HepG2 (cell line): ENCODE results near the gene SERPINI1. TPM values are rescaled to one million over a fixed set of nuclear protein-coding genes. Genes with fewer than 3 reads are reported as not detected.

Experiments used
- ATAC-seq: fragments of 200-7000 bp; cut with Tn5 transposase; 3 replicates; pipeline ENCODE4 v1.9.1; 2020; ENCODE audit warnings: mild to moderate bottlenecking, moderate library complexity
- BruUV-seq: library from RNA; stranded (reverse); fragments of 400-500 nt; replicated peaks from 2 replicates; lab custom pipeline; 2021; lab: Mats Ljungman, UMichigan
- CTCF ChIA-PET: fragments of 300-600 bp; formaldehyde crosslinking; extraction: SDS; loops from one replicate; lab custom pipeline; 2021; ENCODE audit warnings: low total read pairs, inconsistent platforms, low intra/inter-chr PET ratio; lab: Yijun Ruan, JAX
- POLR2A ChIA-PET: fragments of 350-600 bp; sonication (Branson Sonifier 250); formaldehyde crosslinking; loops from one replicate; lab custom pipeline; 2020; ENCODE audit warnings: antibody characterized with exemption, inconsistent platforms; lab: Yijun Ruan, JAX
- DNase-seq: peaks from one replicate; pipeline ENCODE4 v3.0.0-alpha.2; 2015; ENCODE audit warnings: low spot score
- FAIRE-seq: peaks from 3 replicates; lab custom pipeline; 2011; peaks lifted over from hg19 to GRCh38; lab: Jason Lieb, UNC
- H2AFZ ChIP-seq: one replicate; pipeline ENCODE4 v1.6.1; 2011; ENCODE audit warnings: low read length, inconsistent platforms
- H3K27ac ChIP-seq: fragments of 300-600 bp; 3 replicates; pipeline ENCODE4 v1.8.0; 2011; ENCODE audit warnings: mixed run types, mild to moderate bottlenecking, mixed read lengths, low read length, inconsistent platforms; ENCODE audit not compliant: insufficient read depth; ENCODE audit errors: extremely low read length
- H3K27me3 ChIP-seq, 2 experiments: fragments of 200-600 bp in 1 of 2; 2 replicates in 1 of 2; 3 replicates in 1 of 2; pipeline versions ENCODE4 v1.6.0 to v1.8.0; 2011; ENCODE audit warnings: low read length in 2 of 2, mild to moderate bottlenecking in 2 of 2, moderate library complexity in 2 of 2, inconsistent platforms in 1 of 2; ENCODE audit not compliant: insufficient read depth in 2 of 2, control insufficient read depth in 1 of 2
- H3K36me3 ChIP-seq, 2 experiments: fragments of 200-600 bp in 1 of 2; replicated peaks in 1 of 2; 2 replicates in 1 of 2; 3 replicates in 1 of 2; pipeline versions ENCODE4 v1.5.1 to v1.8.0; 2011; ENCODE audit warnings: low read length in 2 of 2, inconsistent platforms in 1 of 2; ENCODE audit not compliant: insufficient read depth in 2 of 2, control insufficient read depth in 1 of 2
- H3K4me1 ChIP-seq: 2 replicates; pipeline ENCODE4 v1.5.1; 2012; ENCODE audit warnings: low read length, inconsistent platforms; ENCODE audit not compliant: insufficient read depth
- H3K4me2 ChIP-seq: 2 replicates; pipeline ENCODE4 v1.6.0; 2011; ENCODE audit warnings: low read depth, low read length, inconsistent platforms
- H3K4me3 ChIP-seq, 3 experiments: fragments of 200-600 bp in 1 of 3; sonication (generic), shearing (Covaris generic) in 1 of 3; replicated peaks in 1 of 3; 2 replicates each; pipeline ENCODE4 v1.5.1; 2011 to 2016; ENCODE audit warnings: low read length in 3 of 3, inconsistent platforms in 2 of 3, low read depth in 2 of 3, mild to moderate bottlenecking in 2 of 3, control low read depth in 1 of 3, mixed read lengths in 1 of 3; ENCODE audit not compliant: insufficient read depth in 1 of 3
- H3K79me2 ChIP-seq: one replicate; pipeline ENCODE4 v1.6.1; 2011; ENCODE audit warnings: low read length, inconsistent platforms; ENCODE audit not compliant: insufficient read depth
- H3K9ac ChIP-seq: 2 replicates; pipeline ENCODE4 v1.6.0; 2011; ENCODE audit warnings: mild to moderate bottlenecking, low read depth, low read length, inconsistent platforms; ENCODE audit not compliant: insufficient read depth
- H3K9me3 ChIP-seq: 2 replicates; pipeline ENCODE4 v1.5.1; 2012; ENCODE audit warnings: mild to moderate bottlenecking, low read length
- H4K20me1 ChIP-seq: 2 replicates; pipeline ENCODE4 v1.6.0; 2011; ENCODE audit warnings: inconsistent platforms, mild to moderate bottlenecking, low read length, moderate library complexity; ENCODE audit not compliant: insufficient read depth
- CHD4 ChIP-seq: fragments of 200-600 bp; sonication (generic); IDR thresholded peaks from 2 replicates; pipeline ENCODE4 v1.7.0; 2017; ENCODE audit warnings: mild to moderate bottlenecking, low read length, borderline replicate concordance
- ETV6 ChIP-seq: sonication (generic); formaldehyde crosslinking; conservative IDR thresholded peaks from 2 replicates; pipeline ENCODE4 v1.4.0; 2020; ENCODE audit warnings: missing genetic modification reagents
- FOXC1 ChIP-seq: sonication (generic); formaldehyde crosslinking; IDR thresholded peaks from 2 replicates; pipeline ENCODE4 v1.8.0; 2022; ENCODE audit warnings: mild to moderate bottlenecking, missing genetic modification reagents, borderline replicate concordance
- MEF2D ChIP-seq: sonication (generic); formaldehyde crosslinking; IDR thresholded peaks from 2 replicates; pipeline ENCODE4 v1.5.1; 2020; ENCODE audit warnings: mild to moderate bottlenecking, missing genetic modification reagents
- MLLT10 ChIP-seq: sonication (generic); formaldehyde crosslinking; IDR thresholded peaks from 2 replicates; pipeline ENCODE4 v1.4.0; 2020; ENCODE audit warnings: missing genetic modification reagents
- NFE2L2 ChIP-seq: fragments of 150-350 bp; IDR thresholded peaks from 2 replicates; pipeline ENCODE4 v1.6.1; 2014; ENCODE audit warnings: low read length
- PAWR ChIP-seq: sonication (generic); formaldehyde crosslinking; IDR thresholded peaks from 2 replicates; pipeline ENCODE4 v1.4.0; 2020; ENCODE audit warnings: missing genetic modification reagents, mild to moderate bottlenecking, borderline replicate concordance
- POLR2AphosphoS5 ChIP-seq: IDR thresholded peaks from 2 replicates; pipeline ENCODE4 v1.6.1; 2012; ENCODE audit warnings: low read depth, low read length
- SP140L ChIP-seq: sonication (generic); formaldehyde crosslinking; IDR thresholded peaks from 2 replicates; pipeline ENCODE4 v1.4.0; 2020; ENCODE audit warnings: missing genetic modification reagents, borderline replicate concordance
- ZHX1 ChIP-seq: sonication (generic); formaldehyde crosslinking; IDR thresholded peaks from 2 replicates; pipeline ENCODE4 v1.8.1; 2022; ENCODE audit warnings: low read depth, mild to moderate bottlenecking, missing genetic modification reagents
- ZNF607 ChIP-seq: sonication (generic); formaldehyde crosslinking; IDR thresholded peaks from 2 replicates; pipeline ENCODE4 v1.5.1; 2020; ENCODE audit warnings: missing genetic modification reagents, mild to moderate bottlenecking, borderline replicate concordance
- ZSCAN12 ChIP-seq: sonication (generic); formaldehyde crosslinking; IDR thresholded peaks from 2 replicates; pipeline ENCODE4 v1.9.0; 2021; ENCODE audit warnings: mild to moderate bottlenecking, missing genetic modification reagents
- whole genome bisulfite sequencing: methylation state at CpG from one replicate; pipeline ENCODE4 v1.1.6; 2017; ENCODE audit warnings: low lambda C conversion rate; 5-methylcytosine and 5-hydroxymethylcytosine counted together
- in situ Hi-C: cut with HindIII; loops from 2 replicates; pipeline ENCODE4 v1.10.0; 2017; ENCODE audit warnings: low pct_unique_long_range_greater_than_20kb; ENCODE audit not compliant: extremely low pct_ligation_motif_present
- intact Hi-C: fragments of 100-400 bp; cut with micrococcal nuclease; formaldehyde crosslinking; loops from one replicate; pipeline ENCODE4 v1.10.0; 2022; ENCODE audit not compliant: unreplicated experiment
- polyA plus RNA-seq, 8 experiments: library from polyadenylated mRNA; depleted of rRNA in 3 of 8; stranded (reverse) in 7 of 8; unstranded in 1 of 8; fragments of >200 nt; fragmentation: Illumina TruSeq in 4 of 8; extraction: Trizol in 4 of 8; gene quantifications; 2 replicates each; pipeline versions ENCODE4 v1.2.1 to v1.2.3, GENCODE V29; 2011 to 2016; ENCODE audit warnings: low read depth in 4 of 8, missing spikeins in 1 of 8, mixed read lengths in 1 of 8; ENCODE audit not compliant: insufficient read depth in 1 of 8
- total RNA-seq, 5 experiments: library from RNA; depleted of rRNA; stranded (reverse); fragments of >200 nt; fragmentation: Illumina TruSeq; extraction: Trizol; gene quantifications; 2 replicates each; pipeline ENCODE4 v1.2.3, GENCODE V29; 2016; ENCODE audit warnings: low read depth in 1 of 5
- TF ChIP-seq, protein P1 (sequence below): IDR thresholded peaks from 2 replicates; pipeline ENCODE4 v1.6.1; 2016; ENCODE audit warnings: mild to moderate bottlenecking, missing biosample characterization, missing genetic modification reagents

Gene SERPINI1
- total and polyA plus RNA-seq, 2 of the 13 experiments (the other 11 are each of a cell fraction or from before 2014, with no cell fraction given) = 14.7 to 58.0 TPM

- POLR2A ChIA-PET = no interaction called here
- DNase-seq (no peak), FAIRE-seq (no peak), ATAC-seq (no peak)
- H3K36me3 ChIP-seq = no peaks in the 10 kb centered on the region
- H3K4me2 ChIP-seq = no peak overlapping the region
- intact Hi-C loops (no loop called here), in situ Hi-C loops (no loop called here)
- WGBS = 0% methylated on average over 1 of the region's 1 CpG
- no peaks in the 10 kb centered on the region for H3K79me2 ChIP-seq
- no peak overlapping the region for H2AFZ ChIP-seq
- TF ChIP-seq MEF2D (CRISPR knock-in tag) = no peak
- no peak for TF ChIP-seq ETV6 (CRISPR knock-in tag)
- no peak for TF ChIP-seq CHD4
- TF ChIP-seq, protein P1, sequence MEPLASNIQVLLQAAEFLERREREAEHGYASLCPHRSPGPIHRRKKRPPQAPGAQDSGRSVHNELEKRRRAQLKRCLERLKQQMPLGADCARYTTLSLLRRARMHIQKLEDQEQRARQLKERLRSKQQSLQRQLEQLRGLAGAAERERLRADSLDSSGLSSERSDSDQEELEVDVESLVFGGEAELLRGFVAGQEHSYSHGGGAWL = no peak
- TF ChIP-seq ZSCAN12 = no peak
- TF ChIP-seq SP140L = no peak
- TF ChIP-seq MLLT10 = no peak
- no peak for TF ChIP-seq NFE2L2
- TF ChIP-seq FOXC1 (CRISPR knock-in tag) = no peak
- no peak for TF ChIP-seq POLR2AphosphoS5
- no peak for TF ChIP-seq PAWR
- no peak for TF ChIP-seq ZHX1
- TF ChIP-seq ZNF607 (CRISPR knock-in tag) = no peak
- no peak overlapping the region for H3K9ac ChIP-seq
- no peak overlapping the region for H3K27ac ChIP-seq
- H3K4me1 ChIP-seq = no peaks in the 10 kb centered on the region
- H3K27me3 ChIP-seq = no peaks in the 10 kb centered on the region; a peak in 1 of 5 replicates
- no peak overlapping the region for H3K4me3 ChIP-seq
- CTCF ChIA-PET = no interaction called here
- H4K20me1 ChIP-seq = no peaks in the 10 kb centered on the region
- no TSS peak for BruUV-seq
- no peaks in the 10 kb centered on the region for H3K9me3 ChIP-seq
Measured at GRCh38 chr3:167859610-167860009, 124.1 kb downstream of the SERPINI1 start.
